Suprapubic skin (tissue), 3 donors: ENCODE results near the gene PLEKHG7.

Experiments
- POLR2A ChIP-seq, 2 donors: fragments of 450-650 bp; IDR thresholded peaks; one replicate each; pipeline ENCODE4 v1.6.1; 2017; ENCODE audit warnings: antibody characterized with exemption in 2 of 2, mild to moderate bottlenecking in 2 of 2, moderate library complexity in 2 of 2
- TF ChIP-seq, protein P1 (sequence below), 2 donors: fragments of 200-600 bp in 1 of 2; fragments of 450-650 bp in 1 of 2; sonication (generic) in 1 of 2; IDR thresholded peaks; one replicate each; pipeline ENCODE4 v1.5.1; 2016 to 2019; ENCODE audit warnings: antibody characterized with exemption in 2 of 2, mild to moderate bottlenecking in 1 of 2, moderate library complexity in 1 of 2

DNA sequence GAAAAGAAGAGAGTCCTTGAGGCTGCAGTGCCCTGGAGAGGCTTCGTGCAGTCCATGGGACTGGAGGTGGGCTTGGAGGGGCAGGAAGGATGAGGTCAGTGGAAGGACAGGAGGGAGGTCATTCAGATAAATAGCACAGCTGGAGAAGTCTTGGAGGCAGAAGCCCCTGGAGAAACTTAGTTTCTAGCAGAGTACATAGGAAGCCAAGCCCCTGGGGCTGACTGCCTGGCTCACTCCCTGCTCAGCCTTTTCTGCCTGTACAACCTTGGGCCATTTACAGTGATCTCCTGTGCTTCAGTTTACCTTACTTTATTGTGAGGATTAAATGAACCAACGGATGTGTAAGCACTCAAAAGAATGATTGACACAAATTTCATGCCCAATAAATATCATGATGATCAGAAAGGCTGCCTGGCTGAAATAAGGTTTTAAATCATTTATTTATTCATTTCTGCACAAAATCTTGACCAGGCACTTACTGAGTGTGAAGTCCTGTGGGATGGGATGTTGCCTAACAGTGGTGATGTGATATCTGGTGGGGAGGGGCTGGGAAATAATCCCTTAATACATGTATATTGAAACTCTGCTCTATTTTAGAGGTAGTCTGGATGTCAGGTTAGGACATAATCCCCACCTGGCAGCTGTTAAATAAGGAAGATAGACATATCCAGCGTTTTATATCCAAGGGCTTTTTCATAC lies 54.3 kb downstream of the PLEKHG7 start:
- TF ChIP-seq, protein P1, sequence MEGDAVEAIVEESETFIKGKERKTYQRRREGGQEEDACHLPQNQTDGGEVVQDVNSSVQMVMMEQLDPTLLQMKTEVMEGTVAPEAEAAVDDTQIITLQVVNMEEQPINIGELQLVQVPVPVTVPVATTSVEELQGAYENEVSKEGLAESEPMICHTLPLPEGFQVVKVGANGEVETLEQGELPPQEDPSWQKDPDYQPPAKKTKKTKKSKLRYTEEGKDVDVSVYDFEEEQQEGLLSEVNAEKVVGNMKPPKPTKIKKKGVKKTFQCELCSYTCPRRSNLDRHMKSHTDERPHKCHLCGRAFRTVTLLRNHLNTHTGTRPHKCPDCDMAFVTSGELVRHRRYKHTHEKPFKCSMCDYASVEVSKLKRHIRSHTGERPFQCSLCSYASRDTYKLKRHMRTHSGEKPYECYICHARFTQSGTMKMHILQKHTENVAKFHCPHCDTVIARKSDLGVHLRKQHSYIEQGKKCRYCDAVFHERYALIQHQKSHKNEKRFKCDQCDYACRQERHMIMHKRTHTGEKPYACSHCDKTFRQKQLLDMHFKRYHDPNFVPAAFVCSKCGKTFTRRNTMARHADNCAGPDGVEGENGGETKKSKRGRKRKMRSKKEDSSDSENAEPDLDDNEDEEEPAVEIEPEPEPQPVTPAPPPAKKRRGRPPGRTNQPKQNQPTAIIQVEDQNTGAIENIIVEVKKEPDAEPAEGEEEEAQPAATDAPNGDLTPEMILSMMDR (IDR thresholded peaks at IDR 0.05): no peak
- no peak for TF ChIP-seq POLR2A (IDR thresholded peaks at IDR 0.05)
